Astrocyte (in vitro differentiated cells and primary cell): ENCODE data around the gene EFCAB6. TPM values are rescaled to one million over a fixed set of nuclear protein-coding genes. Genes with fewer than 3 reads are reported as not detected.

Source experiments
- DNase-seq: peaks from one replicate; pipeline ENCODE4 v3.0.0-alpha.2; 2010; ENCODE audit warnings: low read depth
- FAIRE-seq: peaks from 2 replicates; lab custom pipeline; 2011; peaks lifted over from hg19 to GRCh38; lab: Jason Lieb, UNC
- H2AFZ ChIP-seq: 2 replicates; pipeline ENCODE4 v1.6.0; 2012; ENCODE audit warnings: low read depth, low read length, inconsistent platforms
- H3K27ac ChIP-seq: 2 replicates; pipeline ENCODE4 v1.5.1; 2011; ENCODE audit warnings: low read depth, low read length, inconsistent platforms
- H3K27me3 ChIP-seq: 2 replicates; pipeline ENCODE4 v1.6.0; 2011; ENCODE audit warnings: low read length, inconsistent platforms; ENCODE audit not compliant: insufficient read depth
- H3K36me3 ChIP-seq: 2 replicates; pipeline ENCODE4 v1.5.1; 2011; ENCODE audit warnings: low read length, inconsistent platforms; ENCODE audit not compliant: insufficient read depth
- H3K4me1 ChIP-seq: 2 replicates; pipeline ENCODE4 v1.5.1; 2011; ENCODE audit warnings: low read length, inconsistent platforms; ENCODE audit not compliant: insufficient read depth
- H3K4me2 ChIP-seq: 2 replicates; pipeline ENCODE4 v1.6.0; 2012; ENCODE audit warnings: low read length, inconsistent platforms
- H3K4me3 ChIP-seq: 2 replicates; pipeline ENCODE4 v1.5.1; 2011; ENCODE audit warnings: low read depth, mild to moderate bottlenecking, low read length, inconsistent platforms; ENCODE audit not compliant: insufficient read depth
- H3K79me2 ChIP-seq: 2 replicates; pipeline ENCODE4 v1.6.0; 2012; ENCODE audit warnings: mild to moderate bottlenecking, low read length, inconsistent platforms; ENCODE audit not compliant: insufficient read depth
- H3K9ac ChIP-seq: 2 replicates; pipeline ENCODE4 v1.6.0; 2012; ENCODE audit warnings: mild to moderate bottlenecking, low read length, inconsistent platforms
- H3K9me3 ChIP-seq: 2 replicates; pipeline ENCODE4 v1.5.1; 2012; ENCODE audit warnings: low read depth, mild to moderate bottlenecking, low read length, inconsistent platforms; ENCODE audit not compliant: insufficient read depth
- H4K20me1 ChIP-seq: 2 replicates; pipeline ENCODE4 v1.6.0; 2012; ENCODE audit warnings: low read length, inconsistent platforms; ENCODE audit not compliant: insufficient read depth
- H3K27ac Mint-ChIP-seq: one replicate; pipeline ENCODE4 v1.8.0; 2021; ENCODE audit warnings: mild to moderate bottlenecking, mixed read lengths; ENCODE audit not compliant: unreplicated experiment
- H3K27me3 Mint-ChIP-seq: one replicate; pipeline ENCODE4 v1.8.0; 2021; ENCODE audit warnings: low read depth, mixed read lengths; ENCODE audit not compliant: unreplicated experiment
- H3K36me3 Mint-ChIP-seq: one replicate; pipeline ENCODE4 v1.8.0; 2021; ENCODE audit warnings: low read depth, mixed read lengths; ENCODE audit not compliant: unreplicated experiment
- H3K4me1 Mint-ChIP-seq: one replicate; pipeline ENCODE4 v1.8.0; 2021; ENCODE audit warnings: low read depth, mixed read lengths; ENCODE audit not compliant: unreplicated experiment
- H3K4me3 Mint-ChIP-seq: one replicate; pipeline ENCODE4 v1.8.0; 2021; ENCODE audit warnings: mild to moderate bottlenecking, moderate library complexity, mixed read lengths; ENCODE audit not compliant: unreplicated experiment
- H3K9me3 Mint-ChIP-seq: one replicate; pipeline ENCODE4 v1.8.0; 2021; ENCODE audit warnings: mild to moderate bottlenecking, mixed read lengths; ENCODE audit not compliant: unreplicated experiment
- CTCF ChIP-seq: IDR thresholded peaks from 2 replicates; pipeline ENCODE4 v1.5.1; 2011; ENCODE audit warnings: low read depth, mild to moderate bottlenecking, inconsistent platforms, low read length, moderate library complexity; ENCODE audit not compliant: insufficient read depth
- EZH2 ChIP-seq: IDR thresholded peaks from 2 replicates; pipeline ENCODE4 v1.6.1; 2012; ENCODE audit warnings: mild to moderate bottlenecking, low read length, inconsistent platforms; ENCODE audit not compliant: insufficient read depth
- total RNA-seq: library from RNA; stranded (reverse); gene quantifications from 2 replicates; pipeline ENCODE4 v1.2.1, GENCODE V29; 2021

Gene EFCAB6
- total RNA-seq, 1 donor from 2014 or later: 1.2 TPM

DNA sequence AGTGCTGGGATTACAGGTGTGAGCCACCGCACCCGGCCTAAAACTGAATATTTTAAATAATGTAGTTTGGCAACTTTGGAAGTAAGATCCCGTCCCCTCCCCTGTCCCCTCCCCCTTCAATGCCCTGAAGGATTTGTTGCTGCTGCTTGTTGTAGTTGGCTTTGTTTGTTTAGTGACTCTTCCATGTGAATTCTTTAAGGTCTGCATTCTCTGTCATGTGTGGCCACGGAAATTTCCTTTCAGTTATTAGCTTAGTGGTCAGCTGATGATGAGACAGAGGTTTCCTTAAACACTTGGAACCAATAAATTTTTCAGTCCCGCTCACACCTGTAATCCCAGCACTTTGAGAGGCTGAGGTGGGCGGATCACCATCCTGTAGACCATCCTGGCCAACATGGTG lies 290.4 kb downstream of the EFCAB6 start:
- no peak for FAIRE-seq
- no peaks in the 10 kb centered on the region for H3K9me3 Mint-ChIP-seq
- no peaks in the 10 kb centered on the region for H3K4me1 ChIP-seq

DNA sequence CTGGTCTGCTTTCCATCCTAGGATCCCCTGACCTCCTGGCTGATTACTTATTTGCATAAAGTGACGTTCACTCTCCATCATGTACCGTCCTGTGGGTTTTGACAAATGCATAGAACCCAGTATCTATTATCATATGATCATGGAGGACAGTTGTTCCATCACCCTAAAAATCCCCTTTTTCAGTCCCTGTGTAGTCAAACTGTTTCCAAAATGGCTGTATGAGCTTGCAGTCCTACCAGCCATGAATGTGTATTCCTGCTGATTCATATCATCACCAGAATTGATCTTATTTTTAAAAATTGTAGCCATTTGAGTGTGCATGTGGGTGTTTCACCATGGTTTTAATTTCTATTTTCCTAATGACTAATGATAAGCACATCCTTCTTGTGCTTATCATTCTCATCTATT lies 291.5 kb downstream of the EFCAB6 start:
- Histone ChIP-seq H4K20me1 (no peaks in the 10 kb centered on the region), H3K9me3 (no peaks in the 10 kb centered on the region), H3K79me2 (no peaks in the 10 kb centered on the region), H3K4me3 (no peak overlapping the region), H2AFZ (no peak overlapping the region), H3K36me3 (no peaks in the 10 kb centered on the region), H3K9ac (no peak overlapping the region), H3K4me2 (no peak overlapping the region), H3K27me3 (no peaks in the 10 kb centered on the region), H3K27ac (no peak overlapping the region), H3K4me1 (no peaks in the 10 kb centered on the region)
- Mint-ChIP-seq H3K4me1 (peaks cover 4% of the 10 kb centered on the region), H3K9me3 (no peaks in the 10 kb centered on the region), H3K36me3 (peaks cover 2% of the 10 kb centered on the region), H3K27me3 (peaks cover 24% of the 10 kb centered on the region), H3K27ac (no peak overlapping the region), H3K4me3 (no peak overlapping the region)
- FAIRE-seq (no peak), DNase-seq (no peak)
- no peak for TF ChIP-seq EZH2
- TF ChIP-seq CTCF: no peak

More for the DNA sequence above, 290.4 kb downstream of the EFCAB6 start:
- no peak overlapping the region for H3K4me3 ChIP-seq
- H3K27ac Mint-ChIP-seq: no peak overlapping the region
- no peak for TF ChIP-seq EZH2
- no peak overlapping the region for H3K4me2 ChIP-seq
- H3K4me1 Mint-ChIP-seq: peaks cover 4% of the 10 kb centered on the region
- no peak overlapping the region for H3K9ac ChIP-seq
- H2AFZ ChIP-seq: no peak overlapping the region
- DNase-seq: no peak
- H3K4me3 Mint-ChIP-seq: no peak overlapping the region
- H3K27ac ChIP-seq: no peak overlapping the region
- peaks cover 29% of the 10 kb centered on the region for H3K27me3 Mint-ChIP-seq
- H4K20me1 ChIP-seq: no peaks in the 10 kb centered on the region
- no peaks in the 10 kb centered on the region for H3K79me2 ChIP-seq
- peaks cover 2% of the 10 kb centered on the region for H3K36me3 Mint-ChIP-seq
- H3K27me3 ChIP-seq: no peaks in the 10 kb centered on the region
- H3K36me3 ChIP-seq: no peaks in the 10 kb centered on the region
- no peaks in the 10 kb centered on the region for H3K9me3 ChIP-seq

- FAIRE-seq (no peak), DNase-seq (no peak)
- Histone ChIP-seq H3K27ac (no peak overlapping the region), H3K9me3 (no peaks in the 10 kb centered on the region), H3K9ac (no peak overlapping the region), H3K4me2 (no peak overlapping the region), H2AFZ (no peak overlapping the region), H3K79me2 (no peaks in the 10 kb centered on the region), H3K4me1 (no peaks in the 10 kb centered on the region), H3K4me3 (no peak overlapping the region), H3K27me3 (no peaks in the 10 kb centered on the region), H3K36me3 (no peaks in the 10 kb centered on the region), H4K20me1 (no peaks in the 10 kb centered on the region)
- Mint-ChIP-seq H3K36me3 (peaks cover 2% of the 10 kb centered on the region), H3K4me3 (no peak overlapping the region), H3K27ac (no peak overlapping the region), H3K9me3 (no peaks in the 10 kb centered on the region), H3K4me1 (peaks cover 4% of the 10 kb centered on the region), H3K27me3 (peaks cover 29% of the 10 kb centered on the region)
- TF ChIP-seq EZH2: no peak
- no peak for TF ChIP-seq CTCF
These were observed 295.0 kb downstream of the EFCAB6 start for GRCh38 chr22:43516996-43517635.
